Fibroblast of mammary gland (primary cell): ENCODE measurements around the gene RNU6-9.

Experiments
- DNase-seq: peaks from one replicate; pipeline ENCODE4 v3.0.0-alpha.2; 2010; ENCODE audit warnings: low read depth
- H3K4me3 ChIP-seq: 2 replicates; pipeline ENCODE4 v1.5.1; 2011; ENCODE audit warnings: low read depth, mild to moderate bottlenecking, low read length, moderate library complexity; ENCODE audit not compliant: control insufficient read depth
- CTCF ChIP-seq: conservative IDR thresholded peaks from 2 replicates; pipeline ENCODE4 v1.5.1; 2011; ENCODE audit warnings: low read depth, low read length, inconsistent platforms; ENCODE audit not compliant: control insufficient read depth, insufficient read depth

The RNU6-9 gene

DNA sequence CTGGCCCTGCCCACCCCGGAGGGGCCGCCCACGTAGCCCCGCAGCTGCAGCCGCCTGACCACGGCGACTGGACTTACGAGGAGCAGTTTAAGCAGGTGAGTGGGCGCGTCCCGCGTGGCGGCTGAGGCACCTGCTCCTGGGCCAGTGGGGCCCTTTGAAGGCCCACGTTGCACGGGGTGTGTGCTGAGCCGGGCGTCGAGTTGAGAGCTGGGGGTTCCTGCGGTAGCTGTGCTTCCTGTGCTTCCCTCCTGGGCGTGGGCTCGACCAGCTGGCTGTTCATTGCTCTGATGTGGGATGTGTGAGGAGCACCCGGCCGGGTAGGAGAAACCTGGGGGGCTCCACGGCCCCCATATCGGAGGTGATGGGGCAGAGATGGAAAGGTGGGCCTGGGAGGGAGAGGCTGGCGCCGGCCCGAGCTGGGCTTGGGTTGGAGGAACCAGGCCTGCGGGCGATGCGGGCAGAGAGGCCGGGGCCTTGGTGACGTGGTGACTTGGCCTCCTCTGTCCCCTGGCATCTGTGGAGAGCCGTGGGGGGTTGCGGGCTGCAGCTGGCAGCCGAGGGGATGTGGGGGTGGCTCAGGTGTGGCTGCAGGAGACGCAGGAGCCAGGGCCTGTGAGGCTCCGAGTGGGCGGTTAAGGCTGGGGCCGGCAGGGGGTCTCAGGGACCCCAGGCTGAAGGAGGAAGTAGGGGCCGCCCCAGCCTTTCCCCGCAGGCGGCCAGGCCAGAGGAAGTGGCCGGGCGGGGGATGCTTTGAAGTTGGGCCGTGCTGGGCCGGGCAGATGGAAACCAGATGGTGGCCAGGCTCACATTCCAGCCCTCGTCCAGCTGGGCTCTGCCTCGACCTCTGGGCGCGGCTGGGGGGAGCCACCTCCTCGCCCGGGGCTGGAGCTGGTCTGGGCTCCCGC lies 39.6 kb downstream of the RNU6-9 start:
- no peak for TF ChIP-seq CTCF
- peak overlapping the region; percentile 19 for H3K4me3 ChIP-seq
- peak; percentile 93 for DNase-seq

GRCh38 chr19:933553-933882 lies 40.2 kb downstream of the RNU6-9 start:
- peak overlapping the region; percentile 16 for H3K4me3 ChIP-seq
- DNase-seq: no peak
- no peak for TF ChIP-seq CTCF

DNA sequence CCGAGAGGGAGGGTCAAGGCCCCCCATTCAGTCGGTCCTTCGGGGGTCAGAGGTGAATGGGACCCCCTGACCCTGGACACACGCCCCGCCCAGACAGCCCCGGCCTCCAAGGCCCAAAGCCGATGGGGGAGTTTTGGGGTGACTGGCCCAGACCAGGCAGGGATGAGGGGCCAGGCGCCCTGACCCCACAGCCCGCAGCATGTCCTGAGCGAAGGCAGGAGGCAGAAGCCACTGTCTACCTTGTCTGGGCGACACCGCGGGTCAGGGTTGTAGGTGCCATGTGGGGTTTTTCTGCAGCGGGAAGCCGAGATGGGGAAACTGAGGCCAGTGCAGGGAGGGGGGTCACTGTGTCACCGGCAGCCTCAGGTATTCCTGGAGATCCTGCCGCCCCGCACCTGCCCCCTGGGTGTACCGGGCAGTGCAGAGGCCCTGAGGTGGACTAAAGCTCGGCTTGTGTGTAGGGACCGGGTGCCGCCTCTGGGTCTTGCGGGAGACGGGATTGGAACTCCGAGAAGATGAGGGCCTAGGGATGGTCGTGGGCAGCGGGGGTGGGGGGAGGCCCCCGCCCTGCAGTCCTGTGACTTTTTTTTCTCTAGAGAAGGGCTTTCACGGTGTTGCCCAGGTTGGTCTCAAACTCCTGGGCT lies 41.0 kb downstream of the RNU6-9 start:
- DNase-seq: no peak
- H3K4me3 ChIP-seq: no peak overlapping the region
- TF ChIP-seq CTCF: no peak

DNA sequence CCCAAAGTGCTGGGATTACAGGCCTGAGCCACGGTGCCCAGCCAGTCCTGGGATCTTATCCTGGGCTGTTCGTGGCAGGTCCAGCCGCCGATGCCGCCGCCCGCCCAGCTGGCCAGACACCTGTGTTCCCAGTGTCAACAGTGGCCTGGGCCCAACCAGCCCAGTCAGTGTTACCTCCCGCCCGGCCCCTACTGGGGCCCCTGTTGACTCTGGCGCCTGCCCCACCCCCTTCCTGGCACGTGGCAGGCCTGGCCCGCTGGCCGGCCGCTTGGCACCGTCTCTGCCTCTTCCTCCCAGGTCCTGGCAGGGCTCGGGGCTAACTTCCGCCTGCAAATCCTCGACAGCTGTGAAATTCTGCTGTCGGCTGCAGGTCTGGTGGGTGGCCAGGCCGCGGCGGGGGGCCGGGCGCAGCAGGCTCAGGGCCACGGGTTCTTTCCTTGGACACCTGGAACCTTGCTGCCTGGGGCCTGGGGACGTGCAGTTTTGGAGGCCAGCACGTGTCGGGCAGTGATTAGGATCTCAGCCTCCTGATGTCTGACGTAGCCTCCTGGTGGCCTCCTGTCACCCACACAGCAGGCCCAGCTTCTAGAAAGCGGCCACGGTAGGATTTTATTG lies 41.7 kb downstream of the RNU6-9 start:
- H3K4me3 ChIP-seq: no peak overlapping the region
- no peak for TF ChIP-seq CTCF
- DNase-seq: peak; percentile 48

GRCh38 chr19:936175-936546 lies 42.9 kb downstream of the RNU6-9 start:
- H3K4me3 ChIP-seq: no peak overlapping the region
- DNase-seq: no peak
- TF ChIP-seq CTCF: no peak

GRCh38 chr19:937259-937694 lies 44.0 kb downstream of the RNU6-9 start:
- H3K4me3 ChIP-seq: no peak overlapping the region
- no peak for DNase-seq
- no peak for TF ChIP-seq CTCF
